ENCODE measurements around the gene UMAD1.

DNA sequence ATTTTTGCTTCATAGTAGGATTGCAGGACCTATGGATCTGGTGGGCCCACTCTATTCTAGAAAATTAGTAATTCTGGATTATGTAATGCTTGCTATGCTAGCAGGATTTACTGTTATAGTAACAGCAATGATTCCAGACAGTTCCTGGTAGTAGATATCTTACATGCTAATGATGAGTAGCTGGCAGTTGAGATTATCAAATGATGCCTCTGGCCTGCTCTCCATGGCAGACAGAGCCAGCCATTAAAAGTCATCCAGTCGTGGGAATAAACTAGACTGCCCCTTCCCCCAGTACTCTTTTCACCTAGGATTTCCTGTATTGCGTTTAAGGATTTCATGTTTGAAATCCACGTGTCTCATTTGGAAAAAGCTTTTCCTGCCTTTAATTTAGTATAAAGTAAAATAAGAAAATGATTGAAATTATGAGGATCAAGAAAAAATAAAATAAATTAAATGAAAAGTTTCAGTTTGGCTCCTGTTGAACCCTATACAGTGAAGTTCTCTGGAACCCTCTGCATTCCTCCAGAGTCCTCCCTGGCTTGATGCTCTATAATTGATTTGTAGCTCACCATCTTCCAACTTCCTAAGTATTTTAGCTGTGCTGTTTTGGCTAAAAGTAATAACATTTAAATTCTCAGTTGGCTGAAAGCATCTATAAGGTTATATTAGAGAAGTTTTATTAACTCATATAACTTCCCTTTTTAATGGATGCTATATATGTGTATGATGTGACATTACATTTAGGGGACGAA is 14.6 kb downstream of the UMAD1 start:
- TF ChIP-seq POLR2A (IDR thresholded peaks at IDR 0.05), result no peak
- TF ChIP-seq, protein P1, sequence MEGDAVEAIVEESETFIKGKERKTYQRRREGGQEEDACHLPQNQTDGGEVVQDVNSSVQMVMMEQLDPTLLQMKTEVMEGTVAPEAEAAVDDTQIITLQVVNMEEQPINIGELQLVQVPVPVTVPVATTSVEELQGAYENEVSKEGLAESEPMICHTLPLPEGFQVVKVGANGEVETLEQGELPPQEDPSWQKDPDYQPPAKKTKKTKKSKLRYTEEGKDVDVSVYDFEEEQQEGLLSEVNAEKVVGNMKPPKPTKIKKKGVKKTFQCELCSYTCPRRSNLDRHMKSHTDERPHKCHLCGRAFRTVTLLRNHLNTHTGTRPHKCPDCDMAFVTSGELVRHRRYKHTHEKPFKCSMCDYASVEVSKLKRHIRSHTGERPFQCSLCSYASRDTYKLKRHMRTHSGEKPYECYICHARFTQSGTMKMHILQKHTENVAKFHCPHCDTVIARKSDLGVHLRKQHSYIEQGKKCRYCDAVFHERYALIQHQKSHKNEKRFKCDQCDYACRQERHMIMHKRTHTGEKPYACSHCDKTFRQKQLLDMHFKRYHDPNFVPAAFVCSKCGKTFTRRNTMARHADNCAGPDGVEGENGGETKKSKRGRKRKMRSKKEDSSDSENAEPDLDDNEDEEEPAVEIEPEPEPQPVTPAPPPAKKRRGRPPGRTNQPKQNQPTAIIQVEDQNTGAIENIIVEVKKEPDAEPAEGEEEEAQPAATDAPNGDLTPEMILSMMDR (IDR thresholded peaks at IDR 0.05), result no peak
